Activated naive CD4-positive, alpha-beta T cell treated with anti-CD3 and anti-CD28 coated beads, Interleukin-2, amount 50 U/mL, for 72 hours (primary cell): ENCODE data around the gene AGER. TPM values are rescaled to one million over a fixed set of nuclear protein-coding genes. Genes with fewer than 3 reads are reported as not detected.
A peak's percentile ranks its signal among the peaks of the same experiment; 100 is the strongest.
"Not testable (repeated sequence)": the region's sequence is repeated elsewhere in the genome, so short reads cannot be mapped to it uniquely, and the experiment has no call there.

ENCODE experiments used
- ATAC-seq, 2 donors: fragments of 150-1000 bp; cut with Tn5 transposase; 2 replicates each; pipeline ENCODE4 v1.10.0; 2021; ENCODE audit warnings: mild to moderate bottlenecking in 2 of 2, moderate library complexity in 2 of 2
- DNase-seq, 2 donors: peaks; one replicate each; pipeline ENCODE4 v3.0.0; 2021 to 2022; ENCODE audit warnings: low spot score in 2 of 2
- H3K27ac Mint-ChIP-seq, 2 donors: one replicate each; pipeline ENCODE4 v1.8.0; 2022; ENCODE audit warnings: mild to moderate bottlenecking in 2 of 2, mixed read lengths in 2 of 2
- H3K36me3 Mint-ChIP-seq, 2 donors: one replicate each; pipeline ENCODE4 v1.8.0; 2022; ENCODE audit warnings: mixed read lengths in 2 of 2
- H3K9me3 Mint-ChIP-seq, 2 donors: one replicate each; pipeline ENCODE4 v1.8.0; 2022; ENCODE audit warnings: mixed read lengths in 2 of 2
- total RNA-seq, 2 donors: library from RNA; stranded (reverse); gene quantifications; one replicate each; pipeline ENCODE4 v1.2.3, GENCODE V29; 2022

AGER gene
- total RNA-seq, 2 donors from 2014 or later: 21.6 to 26.3 TPM

- Mint-ChIP-seq H3K9me3 (no peaks in the 10 kb centered on the region), H3K36me3 (peaks cover 45 to 50% of the 10 kb centered on the region in 2 donors)
- no peak for ATAC-seq
These were observed 7.0 kb upstream of the AGER start for GRCh38 chr6:32190911-32191677.

GRCh38 chr6:32190054-32190851, 6.2 kb upstream of the AGER start, which contains the start of gene PBX2:
Gene PBX2, minus strand, starts transcription at chr6:32190202. Its CDS starts 287 bp downstream, at chr6:32189915.
- H3K27ac Mint-ChIP-seq: peak within 1 kb of the TSS; percentile 94 to 97
- DNase-seq (peak; percentile 64 to 77), ATAC-seq (peak; percentile 65 to 72)
- peaks cover 45 to 57% of the 10 kb centered on the region in 2 donors for H3K36me3 Mint-ChIP-seq
- H3K9me3 Mint-ChIP-seq: no peaks in the 10 kb centered on the region

More at GRCh38 chr6:32190911-32191677, 7.0 kb upstream of the AGER start:
- peak overlapping the region; percentile 94 to 97 for H3K27ac Mint-ChIP-seq
- no peak for DNase-seq

DNA sequence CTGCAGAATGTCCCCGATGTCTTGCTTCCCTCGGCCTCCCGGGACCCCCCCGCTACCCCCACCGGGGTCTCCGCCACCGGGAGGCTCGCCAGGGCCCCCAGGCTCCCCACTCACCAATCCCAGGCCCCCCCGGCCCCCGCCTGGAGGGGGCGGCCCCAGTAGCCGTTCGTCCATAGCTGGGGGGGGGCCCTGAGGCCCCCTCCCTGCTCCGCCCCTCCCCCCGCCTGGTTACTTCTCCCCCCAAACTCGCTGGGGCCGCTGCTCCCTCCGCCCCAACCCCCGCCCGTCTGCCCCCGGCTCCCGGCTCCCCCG, 5.6 kb upstream of the AGER start:
- H3K27ac Mint-ChIP-seq: peak overlapping the region in 1 of 2 donors; percentile 94

DNA sequence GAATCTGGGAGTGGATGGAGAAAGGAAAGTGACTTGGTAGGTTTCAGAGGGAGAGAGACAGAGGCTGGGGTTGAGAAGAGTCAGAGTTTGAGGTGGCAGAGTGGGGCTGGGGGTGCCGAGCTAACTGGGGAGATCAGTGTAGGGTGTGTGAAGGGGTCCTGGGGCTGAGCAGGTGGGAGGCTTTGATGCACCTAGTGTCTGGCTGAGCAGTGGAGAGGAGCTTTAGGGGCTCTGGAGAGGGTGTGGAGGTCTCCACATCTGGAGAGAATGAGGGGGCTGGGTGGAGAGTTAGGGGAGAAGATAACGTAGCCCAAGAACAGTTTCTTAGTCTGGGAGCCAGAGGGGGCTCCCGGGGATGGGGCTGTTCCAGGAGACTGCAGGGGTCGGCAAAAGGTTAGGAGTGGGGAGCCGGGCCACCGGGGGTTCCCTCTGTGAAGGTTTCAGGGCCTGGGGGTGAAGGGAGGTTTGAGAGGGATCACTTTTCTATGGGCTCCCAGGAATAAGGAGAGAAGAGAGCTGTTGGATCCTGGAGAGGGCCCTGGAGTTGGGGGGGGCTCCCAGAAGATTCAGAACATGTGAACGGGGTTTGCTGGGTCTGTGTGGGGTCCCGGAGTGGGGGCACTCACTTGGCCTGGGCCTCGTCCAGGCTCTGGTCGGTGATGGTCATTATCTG, 5.2 kb upstream of the AGER start:
- DNase-seq (no peak), ATAC-seq (no peak)
- peaks cover 45 to 57% of the 10 kb centered on the region in 2 donors for H3K36me3 Mint-ChIP-seq
- H3K9me3 Mint-ChIP-seq: no peaks in the 10 kb centered on the region
- peak overlapping the region; percentile 94 to 95 for H3K27ac Mint-ChIP-seq

More for the DNA sequence above, 5.6 kb upstream of the AGER start:
- no peaks in the 10 kb centered on the region for H3K9me3 Mint-ChIP-seq
- no peak for DNase-seq
- H3K36me3 Mint-ChIP-seq: peaks cover 45 to 57% of the 10 kb centered on the region in 2 donors
- no peak for ATAC-seq

DNA sequence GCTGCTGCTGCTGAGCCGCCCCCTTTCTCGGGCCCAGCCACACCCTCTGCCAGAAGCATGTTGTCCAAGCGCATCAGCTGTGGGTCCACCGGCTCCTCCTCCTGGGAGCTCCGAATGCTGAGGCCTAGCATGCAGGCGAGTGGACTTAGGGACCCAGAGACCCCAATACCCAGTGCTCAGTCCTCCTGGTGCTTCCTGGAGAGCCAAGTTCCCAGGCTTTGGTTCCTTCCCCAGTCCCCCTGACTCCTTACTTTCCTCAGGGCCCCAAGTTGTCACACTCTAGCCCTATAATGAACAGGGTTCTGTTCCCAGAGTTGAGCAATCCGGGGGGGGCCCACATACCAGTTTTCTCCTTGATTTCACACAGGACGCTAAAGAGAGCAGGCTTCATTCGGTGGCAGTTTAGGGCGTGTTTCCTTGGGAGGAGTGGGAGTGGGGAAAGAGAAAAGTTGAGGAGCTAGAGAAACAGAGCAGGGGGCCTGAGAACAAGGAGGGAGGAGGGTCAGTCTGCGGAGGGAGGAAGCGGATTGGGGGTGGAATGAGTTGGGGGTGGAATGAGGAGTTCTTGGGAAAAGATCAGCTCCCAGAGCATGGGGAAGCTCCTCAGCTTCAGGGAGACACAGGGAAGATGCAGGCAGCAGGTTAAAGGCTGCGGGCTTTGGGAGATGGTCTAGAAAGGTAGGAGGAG, 4.5 kb upstream of the AGER start:
- ATAC-seq: no peak
- Mint-ChIP-seq H3K9me3 (no peaks in the 10 kb centered on the region), H3K27ac (peak overlapping the region; percentile 94 to 95), H3K36me3 (peaks cover 45 to 57% of the 10 kb centered on the region in 2 donors)
- DNase-seq: no peak

DNA sequence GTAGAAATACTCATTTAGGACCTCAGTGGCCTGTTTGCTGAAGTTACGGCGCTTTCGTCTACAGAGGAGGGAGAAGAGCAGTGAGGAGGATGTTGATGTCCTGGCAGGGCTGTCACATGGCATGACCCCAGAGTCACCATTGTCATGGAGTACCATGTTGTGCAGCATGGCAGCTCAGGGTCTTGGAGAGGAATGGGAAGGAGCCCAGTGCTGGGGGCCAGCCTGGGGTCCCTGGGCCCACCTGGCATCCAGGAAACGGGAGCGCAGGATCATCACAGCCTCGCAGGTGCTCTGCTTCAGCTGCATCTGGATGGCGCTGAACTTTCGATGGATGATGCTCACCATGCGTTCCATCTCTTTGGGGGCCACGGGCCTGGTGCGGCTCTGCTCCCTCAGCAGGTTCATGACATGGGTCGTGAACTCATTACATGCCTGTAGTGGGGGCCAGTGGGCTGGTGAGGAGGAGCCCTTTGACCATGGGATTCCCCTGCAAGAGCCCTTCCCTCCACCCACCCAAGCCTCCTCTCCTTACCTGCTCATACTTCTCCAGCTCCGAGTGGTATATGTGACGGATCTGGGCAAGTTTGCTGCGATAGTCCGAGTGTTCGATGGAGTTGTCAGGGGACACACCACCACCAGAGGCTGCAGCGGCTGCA, 3.8 kb upstream of the AGER start:
- not testable (repeated sequence) for H3K9me3 Mint-ChIP-seq, ATAC-seq, DNase-seq
- peaks cover 45 to 57% of the 10 kb centered on the region in 2 donors for H3K36me3 Mint-ChIP-seq
- H3K27ac Mint-ChIP-seq: peak overlapping the region; percentile 94 to 95

DNA sequence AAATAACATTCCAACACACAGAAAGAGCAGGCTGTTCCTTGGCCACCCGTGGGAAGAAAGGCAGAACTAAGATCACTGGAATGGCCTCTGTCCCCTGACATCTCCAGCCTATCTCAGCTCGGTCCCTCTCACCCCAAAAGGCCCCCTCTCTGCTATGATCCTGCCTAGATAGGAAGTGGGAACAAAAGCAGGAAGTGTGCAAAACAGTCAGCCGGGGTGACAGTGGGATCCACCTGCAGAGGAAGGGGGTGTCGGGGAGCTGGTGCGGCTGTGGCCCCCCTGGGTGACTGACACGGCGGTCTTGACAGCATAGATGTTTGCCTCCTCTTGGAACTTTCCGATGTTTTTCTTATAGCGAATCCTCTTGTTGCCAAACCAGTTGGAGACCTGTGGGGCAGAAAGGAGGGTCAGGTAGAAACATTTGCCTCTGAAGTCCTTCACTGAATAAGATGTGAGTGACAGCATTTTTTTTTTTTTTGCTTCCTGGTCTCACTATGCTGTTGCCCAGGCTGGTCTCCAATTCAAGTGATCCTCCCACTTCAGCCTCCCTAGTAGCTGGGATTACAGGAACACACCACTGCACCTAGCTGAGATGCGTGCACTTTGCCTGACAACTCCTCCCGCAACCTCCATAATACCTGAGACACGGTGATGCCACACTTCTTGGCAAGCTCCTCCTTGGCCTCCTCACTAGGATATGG, 3.1 kb upstream of the AGER start:
- Mint-ChIP-seq H3K9me3 (no peaks in the 10 kb centered on the region), H3K27ac (peak overlapping the region; percentile 94), H3K36me3 (peaks cover 45 to 51% of the 10 kb centered on the region in 2 donors)
- ATAC-seq (no peak), DNase-seq (no peak)

DNA sequence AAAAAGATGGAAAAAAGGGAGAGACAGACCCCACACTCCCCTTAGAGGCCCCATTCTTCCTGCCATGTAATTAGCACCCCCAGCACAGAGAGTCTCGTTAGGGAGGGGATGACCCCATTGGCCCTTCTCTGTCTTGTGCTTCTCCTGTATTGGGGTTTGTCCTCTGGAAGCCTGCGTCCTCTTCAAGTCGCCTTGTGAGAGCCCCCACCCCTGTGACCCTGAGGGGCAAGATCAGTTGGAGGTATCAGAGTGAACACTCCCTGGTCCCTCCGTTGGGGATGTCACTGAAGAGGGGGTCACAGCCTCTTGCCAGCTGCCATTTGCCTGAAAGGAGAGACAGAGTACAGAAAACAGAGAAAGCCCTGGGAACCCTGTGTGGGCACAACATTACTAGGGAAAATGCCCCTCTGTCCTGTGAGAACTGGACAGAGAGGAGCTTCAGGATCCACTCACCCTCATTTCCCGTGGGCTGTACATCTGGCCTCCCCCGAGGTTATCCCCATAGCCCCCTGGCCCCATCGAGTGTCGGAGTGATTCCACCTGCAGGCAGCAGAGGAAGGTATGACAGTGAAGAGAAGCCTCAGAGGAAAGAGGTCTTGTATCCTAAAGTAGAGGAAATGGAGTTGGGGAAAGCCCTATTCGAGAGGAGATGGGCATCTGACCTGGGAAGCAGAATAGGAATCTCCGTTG, 2.2 kb upstream of the AGER start:
- peak in 1 of 2 donors; percentile 3 for ATAC-seq
- Mint-ChIP-seq H3K27ac (peak overlapping the region; percentile 94), H3K36me3 (peaks cover 37 to 43% of the 10 kb centered on the region in 2 donors)
- DNase-seq, H3K9me3 Mint-ChIP-seq: not testable (repeated sequence)

DNA sequence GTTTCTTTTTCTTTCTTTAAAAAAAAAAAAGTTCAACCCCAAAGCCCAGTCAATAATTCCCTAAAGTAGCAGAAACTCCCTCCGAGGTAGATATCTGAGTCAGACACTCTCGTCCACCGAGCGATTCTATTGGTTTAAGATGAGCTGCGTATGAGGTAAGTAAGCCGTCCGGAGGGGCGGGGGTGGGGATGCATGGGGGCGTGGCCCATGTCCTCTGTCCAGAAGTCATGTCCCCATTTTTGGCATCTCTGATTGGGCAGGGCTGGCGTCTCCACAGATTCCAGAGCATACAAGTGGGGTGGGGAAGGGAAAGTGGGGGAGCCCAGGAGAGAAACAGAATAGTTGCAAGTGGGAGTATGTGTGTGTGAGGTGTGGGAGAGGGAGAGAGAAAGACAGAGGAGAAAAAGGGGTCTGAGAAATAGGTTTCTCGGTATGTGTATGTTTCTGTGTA, 1.7 kb upstream of the AGER start:
- Mint-ChIP-seq H3K27ac (peak overlapping the region; percentile 92 to 94), H3K36me3 (peaks cover 33 to 43% of the 10 kb centered on the region in 2 donors)
- peak; percentile 45 to 60 for ATAC-seq
- H3K9me3 Mint-ChIP-seq, DNase-seq: not testable (repeated sequence)

DNA sequence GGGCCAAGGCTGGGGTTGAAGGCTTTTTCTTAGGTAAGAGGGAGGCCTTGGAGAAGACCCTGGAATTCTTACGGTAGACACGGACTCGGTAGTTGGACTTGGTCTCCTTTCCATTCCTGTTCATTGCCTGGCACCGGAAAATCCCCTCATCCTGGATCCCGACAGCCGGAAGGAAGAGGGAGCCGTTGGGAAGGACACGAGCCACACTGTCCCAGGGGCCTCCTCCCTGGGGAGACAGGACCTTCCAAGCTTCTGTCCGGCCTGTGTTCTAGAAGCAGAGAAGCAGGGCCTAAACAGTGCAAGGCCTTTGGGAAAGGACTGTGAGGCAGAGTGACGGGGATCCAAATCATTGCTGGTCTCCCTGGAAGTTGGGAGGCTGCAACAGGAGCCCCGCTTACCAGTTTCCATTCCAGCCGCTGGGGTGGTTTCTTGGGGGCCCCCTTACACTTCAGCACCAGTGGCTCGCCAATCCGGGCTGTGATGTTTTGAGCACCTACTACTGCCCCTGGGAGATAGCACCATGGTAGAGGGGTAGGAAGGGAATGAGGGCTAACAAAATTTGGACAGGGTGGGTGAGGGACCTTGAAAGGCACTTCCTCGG, 470 bp downstream of the AGER start:
- no peaks in the 10 kb centered on the region for H3K9me3 Mint-ChIP-seq

DNA sequence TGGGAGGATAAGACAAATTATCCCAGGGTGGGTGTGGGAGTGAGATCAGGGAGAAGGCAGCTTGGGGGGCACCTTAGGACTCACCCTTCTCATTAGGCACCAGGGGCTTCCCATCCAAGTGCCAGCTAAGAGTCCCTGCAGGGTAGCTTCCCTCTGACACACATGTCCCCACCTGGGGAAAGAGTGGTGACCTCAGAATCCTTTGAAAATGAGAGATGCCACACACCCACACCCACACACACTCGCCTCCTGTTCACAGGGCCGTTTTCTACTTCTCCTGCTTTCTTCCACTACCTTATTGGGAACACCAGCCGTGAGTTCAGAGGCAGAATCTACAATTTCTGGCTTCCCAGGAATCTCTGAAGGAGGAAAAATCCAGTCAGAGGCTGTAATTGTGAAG, 1.0 kb downstream of the AGER start:
- DNase-seq (no peak), ATAC-seq (no peak)
- peaks cover 36 to 52% of the 10 kb centered on the region in 2 donors for H3K36me3 Mint-ChIP-seq
- peak overlapping the region; percentile 57 to 69 for H3K27ac Mint-ChIP-seq
- no peaks in the 10 kb centered on the region for H3K9me3 Mint-ChIP-seq

More for the DNA sequence above, 470 bp downstream of the AGER start:
- Mint-ChIP-seq H3K27ac (peak overlapping the region in 1 of 2 donors; percentile 57), H3K36me3 (peaks cover 38 to 52% of the 10 kb centered on the region in 2 donors)
- ATAC-seq (no peak), DNase-seq (no peak)

GRCh38 chr6:32182555-32182981, 1.5 kb downstream of the AGER start:
- ATAC-seq: no peak
- peaks cover 32 to 48% of the 10 kb centered on the region in 2 donors for H3K36me3 Mint-ChIP-seq
- H3K9me3 Mint-ChIP-seq: no peaks in the 10 kb centered on the region
- no peak for DNase-seq
- H3K27ac Mint-ChIP-seq: peak overlapping the region; percentile 57 to 69

DNA sequence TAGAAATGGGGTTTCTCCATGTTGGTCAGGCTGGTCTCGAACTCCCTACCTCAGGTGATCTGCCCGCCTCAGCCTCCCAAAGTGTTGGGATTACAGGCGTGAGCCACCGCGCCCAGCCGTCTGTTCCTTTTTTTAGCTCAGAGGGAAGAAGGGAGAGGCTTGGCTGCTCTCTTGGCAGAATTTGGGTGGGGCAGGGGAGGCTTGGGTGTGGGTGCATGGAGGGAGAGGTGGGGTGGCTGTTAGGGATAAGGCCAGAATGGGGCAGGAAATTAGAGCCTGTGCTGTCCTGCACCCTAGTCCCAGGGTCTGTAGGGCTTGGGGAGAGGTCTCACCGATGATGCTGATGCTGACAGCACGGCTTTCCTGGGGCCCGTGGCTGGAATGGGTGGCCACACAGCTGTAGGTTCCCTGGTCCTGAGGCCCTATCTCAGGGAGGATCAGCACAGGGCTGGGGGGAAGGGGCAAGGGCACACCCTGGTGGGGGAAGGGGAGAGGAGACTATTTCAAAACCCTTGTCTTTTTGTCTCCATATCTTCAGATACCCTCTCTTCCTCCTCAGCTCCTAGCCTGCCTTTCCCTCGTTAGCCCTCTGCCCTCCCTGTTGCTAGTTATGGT, 2.0 kb downstream of the AGER start:
- H3K36me3 Mint-ChIP-seq: peaks cover 26 to 42% of the 10 kb centered on the region in 2 donors
- H3K9me3 Mint-ChIP-seq: no peaks in the 10 kb centered on the region
- ATAC-seq: no peak
- DNase-seq: no peak
- peak overlapping the region; percentile 57 to 93 for H3K27ac Mint-ChIP-seq

GRCh38 chr6:32181148-32181702, 2.8 kb downstream of the AGER start:
- no peaks in the 10 kb centered on the region for H3K9me3 Mint-ChIP-seq
- no peak for DNase-seq
- peaks cover 18 to 34% of the 10 kb centered on the region in 2 donors for H3K36me3 Mint-ChIP-seq
- H3K27ac Mint-ChIP-seq: peak overlapping the region; percentile 92 to 93
- ATAC-seq: no peak
